Right lobe of liver (tissue), 4 donors: Measurements from ENCODE around the gene DUSP18.

Experiments used
- CTCF ChIP-seq, 4 donors: fragments of 200-600 bp in 3 of 4; fragments of 450-650 bp in 1 of 4; IDR thresholded peaks; one replicate each; pipeline versions ENCODE4 v1.5.1 to v1.8.0; 2016 to 2022; ENCODE audit warnings: antibody characterized with exemption in 4 of 4, mild to moderate bottlenecking in 2 of 4
- POLR2A ChIP-seq: fragments of 450-650 bp; IDR thresholded peaks from one replicate; pipeline ENCODE4 v1.6.1; 2017; ENCODE audit warnings: antibody characterized with exemption, mild to moderate bottlenecking
- donor health status: DM: no; HTN: no; CAD: no.
- donor health status: DM: no; HTN: no; CAD: no.
- donor health status: DM: no; HTN: yes; CAD: no.

GRCh38 chr22:30704978-30705377 lies 37.3 kb upstream of the DUSP18 start:
- TF ChIP-seq POLR2A, result no peak
- no peak for TF ChIP-seq CTCF (IDR thresholded peaks at IDR 0.05)
